ENCODE measurements around the gene NR1D2.
"Not testable (repeated sequence)": the region's sequence is repeated elsewhere in the genome, so short reads cannot be mapped to it uniquely, and the experiment has no call there.

DNA sequence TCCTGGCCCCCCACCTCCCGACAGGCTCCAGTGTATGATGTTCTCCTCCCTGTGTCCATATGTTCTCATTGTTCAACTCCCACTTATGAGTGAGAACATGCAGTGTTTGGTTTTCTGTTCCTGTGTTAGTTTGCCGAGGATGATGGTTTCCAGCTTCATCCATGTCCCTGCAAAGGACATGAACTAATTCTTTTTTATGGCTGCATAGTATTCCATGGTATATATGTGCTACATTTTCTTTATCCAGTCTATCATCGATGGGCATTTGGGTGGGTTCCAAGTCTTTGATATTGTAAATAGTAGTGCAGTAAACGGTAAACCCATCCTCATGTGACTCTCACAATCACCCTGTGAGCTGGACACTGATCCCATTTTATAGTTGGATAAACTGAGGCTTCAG, 81.6 kb downstream of the NR1D2 start:
- TF ChIP-seq, protein P1, sequence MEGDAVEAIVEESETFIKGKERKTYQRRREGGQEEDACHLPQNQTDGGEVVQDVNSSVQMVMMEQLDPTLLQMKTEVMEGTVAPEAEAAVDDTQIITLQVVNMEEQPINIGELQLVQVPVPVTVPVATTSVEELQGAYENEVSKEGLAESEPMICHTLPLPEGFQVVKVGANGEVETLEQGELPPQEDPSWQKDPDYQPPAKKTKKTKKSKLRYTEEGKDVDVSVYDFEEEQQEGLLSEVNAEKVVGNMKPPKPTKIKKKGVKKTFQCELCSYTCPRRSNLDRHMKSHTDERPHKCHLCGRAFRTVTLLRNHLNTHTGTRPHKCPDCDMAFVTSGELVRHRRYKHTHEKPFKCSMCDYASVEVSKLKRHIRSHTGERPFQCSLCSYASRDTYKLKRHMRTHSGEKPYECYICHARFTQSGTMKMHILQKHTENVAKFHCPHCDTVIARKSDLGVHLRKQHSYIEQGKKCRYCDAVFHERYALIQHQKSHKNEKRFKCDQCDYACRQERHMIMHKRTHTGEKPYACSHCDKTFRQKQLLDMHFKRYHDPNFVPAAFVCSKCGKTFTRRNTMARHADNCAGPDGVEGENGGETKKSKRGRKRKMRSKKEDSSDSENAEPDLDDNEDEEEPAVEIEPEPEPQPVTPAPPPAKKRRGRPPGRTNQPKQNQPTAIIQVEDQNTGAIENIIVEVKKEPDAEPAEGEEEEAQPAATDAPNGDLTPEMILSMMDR (IDR thresholded peaks at IDR 0.05), result not testable (repeated sequence)
- not testable (repeated sequence) for TF ChIP-seq EP300 (IDR thresholded peaks at IDR 0.05)

All from upper lobe of left lung (tissue), 4 donors.